Lung (tissue), 12 donors: ENCODE results near the gene UBE2U. TPM values are rescaled to one million over a fixed set of nuclear protein-coding genes. Genes with fewer than 3 reads are reported as not detected.
A peak's percentile ranks its signal among the peaks of the same experiment; 100 is the strongest.

Experiments
- ATAC-seq: fragments of 200-7000 bp; cut with Tn5 transposase; one replicate; pipeline ENCODE4 v1.9.1; 2020; ENCODE audit warnings: moderate number of reproducible peaks; ENCODE audit not compliant: insufficient read depth, low FRiP score
- DNase-seq, 3 donors: peaks; one replicate each; pipeline ENCODE4 v3.0.0-alpha.2; 2013 to 2017
- H3K27ac ChIP-seq, 2 donors: one replicate each; pipeline ENCODE4 v1.5.1; 2013; ENCODE audit warnings: mild to moderate bottlenecking in 2 of 2, moderate library complexity in 2 of 2, control low read depth in 1 of 2, inconsistent platforms in 1 of 2, low read depth in 1 of 2, low read length in 1 of 2
- H3K27me3 ChIP-seq, 3 donors: one replicate each; pipeline ENCODE4 v1.5.1; 2013; ENCODE audit warnings: low read length in 2 of 3; ENCODE audit not compliant: control insufficient read depth in 3 of 3, insufficient read depth in 3 of 3
- H3K36me3 ChIP-seq, 4 donors: one replicate each; pipeline ENCODE4 v1.5.1; 2013; ENCODE audit warnings: low read length in 4 of 4, mild to moderate bottlenecking in 1 of 4, moderate library complexity in 1 of 4; ENCODE audit not compliant: control insufficient read depth in 4 of 4, insufficient read depth in 4 of 4
- H3K4me1 ChIP-seq, 5 donors: one replicate each; pipeline ENCODE4 v1.5.1; 2013; ENCODE audit warnings: low read length in 5 of 5, mild to moderate bottlenecking in 2 of 5, moderate library complexity in 1 of 5; ENCODE audit not compliant: control insufficient read depth in 5 of 5, insufficient read depth in 5 of 5
- H3K4me3 ChIP-seq: one replicate; pipeline ENCODE4 v1.5.1; 2013; ENCODE audit warnings: mild to moderate bottlenecking, control low read depth, moderate library complexity
- H3K9ac ChIP-seq, 2 donors: one replicate each; pipeline ENCODE4 v1.5.1; 2013; ENCODE audit warnings: low read length in 2 of 2, control low read depth in 1 of 2; ENCODE audit not compliant: insufficient read depth in 1 of 2
- H3K9me3 ChIP-seq, 4 donors: one replicate each; pipeline ENCODE4 v1.5.1; 2013; ENCODE audit warnings: low read length in 3 of 4, mild to moderate bottlenecking in 1 of 4, moderate library complexity in 1 of 4; ENCODE audit not compliant: control insufficient read depth in 4 of 4, insufficient read depth in 3 of 4
- WGBS, 2 donors: extraction: QIAGEN DNeasy Blood & Tissue Kit; methylation state at CpG; one replicate each; pipeline ENCODE4 v1.1.7; 2013; 5-methylcytosine and 5-hydroxymethylcytosine counted together
- polyA plus RNA-seq, 2 donors: library from polyadenylated mRNA; stranded (reverse); fragments of 200-250 nt; gene quantifications; one replicate each; pipeline ENCODE4 v1.2.1, GENCODE V29; 2013
- total RNA-seq, 2 donors: library from RNA; depleted of rRNA in 1 of 2; stranded (reverse); fragments of >200 nt in 1 of 2; gene quantifications; one replicate each; pipeline ENCODE4 v1.2.1, GENCODE V29; 2014 to 2021
- TF ChIP-seq, protein P1 (sequence below): IDR thresholded peaks from 2 replicates; pipeline ENCODE4 v1.5.1; 2012; ENCODE audit warnings: mild to moderate bottlenecking; ENCODE audit errors: control extremely low read depth, extremely low read depth
- donor health status: control.
- donor health status: control.
- donor health status: Bipolar disorder and iron deficiency.
- donor health status: healthy.
- donor health status: DM: yes; HTN: yes; CAD: no.

UBE2U gene
- total and polyA plus RNA-seq, 4 donors: not detected

DNA sequence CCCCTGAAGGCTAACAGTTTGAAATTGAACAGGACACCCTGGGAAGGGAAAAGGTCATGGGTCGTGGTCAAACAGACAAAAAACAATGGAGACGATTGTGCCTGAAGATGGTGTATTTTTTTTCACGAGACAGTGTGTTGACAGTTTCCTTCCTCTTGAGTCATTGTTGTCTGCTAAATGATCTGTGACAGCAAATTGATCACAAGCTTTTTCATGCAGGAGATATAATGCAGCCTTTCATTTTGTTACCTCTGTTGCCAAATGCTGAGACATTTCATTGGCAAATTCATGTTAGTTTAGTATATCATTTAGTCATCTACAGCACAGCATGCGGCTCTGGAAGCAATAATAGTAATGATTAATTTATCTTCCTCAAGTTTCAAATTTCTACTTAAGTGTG, 27.7 kb downstream of the UBE2U start:
- Histone ChIP-seq H3K36me3 (no peaks in the 10 kb centered on the region), H3K27ac (no peak overlapping the region), H3K27me3 (no peaks in the 10 kb centered on the region), H3K9ac (no peak overlapping the region), H3K9me3 (no peaks in the 10 kb centered on the region), H3K4me3 (no peak overlapping the region), H3K4me1 (peaks cover 0 to 35% (median 0%) of the 10 kb centered on the region in 5 donors)
- TF ChIP-seq, protein P1, sequence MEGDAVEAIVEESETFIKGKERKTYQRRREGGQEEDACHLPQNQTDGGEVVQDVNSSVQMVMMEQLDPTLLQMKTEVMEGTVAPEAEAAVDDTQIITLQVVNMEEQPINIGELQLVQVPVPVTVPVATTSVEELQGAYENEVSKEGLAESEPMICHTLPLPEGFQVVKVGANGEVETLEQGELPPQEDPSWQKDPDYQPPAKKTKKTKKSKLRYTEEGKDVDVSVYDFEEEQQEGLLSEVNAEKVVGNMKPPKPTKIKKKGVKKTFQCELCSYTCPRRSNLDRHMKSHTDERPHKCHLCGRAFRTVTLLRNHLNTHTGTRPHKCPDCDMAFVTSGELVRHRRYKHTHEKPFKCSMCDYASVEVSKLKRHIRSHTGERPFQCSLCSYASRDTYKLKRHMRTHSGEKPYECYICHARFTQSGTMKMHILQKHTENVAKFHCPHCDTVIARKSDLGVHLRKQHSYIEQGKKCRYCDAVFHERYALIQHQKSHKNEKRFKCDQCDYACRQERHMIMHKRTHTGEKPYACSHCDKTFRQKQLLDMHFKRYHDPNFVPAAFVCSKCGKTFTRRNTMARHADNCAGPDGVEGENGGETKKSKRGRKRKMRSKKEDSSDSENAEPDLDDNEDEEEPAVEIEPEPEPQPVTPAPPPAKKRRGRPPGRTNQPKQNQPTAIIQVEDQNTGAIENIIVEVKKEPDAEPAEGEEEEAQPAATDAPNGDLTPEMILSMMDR: no peak
- 32 to 43% methylated on average over 4 of the region's 4 CpGs for WGBS, 2 donors
- no peak for ATAC-seq
- DNase-seq: peak in 2 of 3 donors; percentile 34 to 65

DNA sequence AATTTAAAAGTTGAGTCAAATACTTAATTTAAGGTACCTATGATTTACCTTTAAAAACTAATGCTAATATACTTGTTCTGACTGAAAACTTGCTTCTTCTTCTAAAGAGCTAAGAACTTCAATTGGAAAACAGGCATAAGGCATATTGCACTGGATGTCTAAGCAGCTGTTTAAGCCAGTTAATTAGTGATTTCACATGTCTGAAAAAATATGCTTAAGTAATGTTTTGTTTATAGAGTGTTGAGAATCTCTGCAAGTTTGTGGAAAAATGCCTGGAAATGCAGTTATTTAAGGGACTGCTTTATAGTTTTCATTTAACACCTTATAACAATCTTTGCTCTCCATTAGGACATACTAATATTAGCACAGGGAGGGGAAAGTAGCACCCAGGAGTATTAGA, 28.2 kb downstream of the UBE2U start:
- ATAC-seq: no peak
- TF ChIP-seq, protein P1: no peak

DNA sequence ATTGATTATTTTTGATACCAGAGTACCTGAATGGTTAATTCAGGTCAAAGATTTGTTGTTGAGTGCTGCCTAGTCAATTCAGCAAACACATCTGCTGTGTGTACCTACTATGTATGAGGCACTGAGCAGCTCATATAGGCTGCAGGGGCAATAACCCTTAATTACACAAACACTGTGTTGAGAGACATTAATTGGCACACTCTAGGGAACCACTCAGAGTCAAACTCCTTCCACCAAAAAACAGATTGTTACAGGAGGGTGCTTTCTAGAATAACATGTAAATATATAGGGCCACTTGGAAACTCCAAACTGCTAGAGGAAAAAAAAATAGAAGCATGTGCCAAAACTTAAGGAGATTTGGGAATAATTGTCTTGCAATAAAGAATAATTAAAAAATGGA, 31.3 kb downstream of the UBE2U start:
- no peaks in the 10 kb centered on the region for H3K27me3 ChIP-seq
- no peak overlapping the region for H3K27ac ChIP-seq
- H3K4me1 ChIP-seq: peaks cover 0 to 50% (median 0%) of the 10 kb centered on the region in 5 donors
- H3K36me3 ChIP-seq: no peaks in the 10 kb centered on the region
- no peak for ATAC-seq
- DNase-seq: no peak
- H3K4me3 ChIP-seq: no peak overlapping the region
- TF ChIP-seq, protein P1: no peak
- H3K9me3 ChIP-seq: no peaks in the 10 kb centered on the region
- H3K9ac ChIP-seq: no peak overlapping the region

More for the DNA sequence above, 28.2 kb downstream of the UBE2U start:
- H3K4me3 ChIP-seq: no peak overlapping the region
- DNase-seq: peak in 2 of 3 donors; percentile 53 to 59
- no peak overlapping the region for H3K9ac ChIP-seq
- H3K9me3 ChIP-seq: no peaks in the 10 kb centered on the region
- no peaks in the 10 kb centered on the region for H3K36me3 ChIP-seq
- H3K4me1 ChIP-seq: peaks cover 0 to 40% (median 0%) of the 10 kb centered on the region in 5 donors
- no peak overlapping the region for H3K27ac ChIP-seq
- H3K27me3 ChIP-seq: no peaks in the 10 kb centered on the region

DNA sequence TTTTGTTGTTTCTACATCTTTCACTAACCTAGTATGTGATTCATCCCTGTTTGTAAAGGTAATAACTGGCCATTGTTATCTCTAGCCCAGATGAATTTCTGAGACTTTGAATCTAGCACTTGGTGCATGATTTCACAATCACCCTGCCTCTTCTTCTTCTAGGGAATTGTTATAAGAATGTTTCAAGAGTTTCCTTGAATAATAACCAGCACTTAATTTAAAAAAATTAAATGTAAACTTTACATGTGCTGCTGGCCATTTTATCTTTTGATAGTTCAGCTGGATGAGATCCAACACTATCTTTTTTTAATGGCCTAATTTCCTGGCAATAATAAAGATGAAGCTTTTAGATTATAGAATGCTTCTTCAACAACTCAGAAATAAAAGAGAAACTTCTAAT, 31.8 kb downstream of the UBE2U start:
- no peaks in the 10 kb centered on the region for H3K9me3 ChIP-seq
- no peaks in the 10 kb centered on the region for H3K36me3 ChIP-seq
- no peak overlapping the region for H3K4me3 ChIP-seq
- H3K27ac ChIP-seq: no peak overlapping the region
- DNase-seq: peak in 2 of 3 donors; percentile 90 to 94
- H3K4me1 ChIP-seq: peaks cover 0 to 50% (median 0%) of the 10 kb centered on the region in 5 donors
- no peak overlapping the region for H3K9ac ChIP-seq
- TF ChIP-seq, protein P1: no peak
- H3K27me3 ChIP-seq: no peaks in the 10 kb centered on the region
- no peak for ATAC-seq
